ENCODE measurements around the gene SPEG. TPM values are rescaled to one million over a fixed set of nuclear protein-coding genes. Genes with fewer than 3 reads are reported as not detected.

SPEG gene
- total and polyA plus RNA-seq, 10 donors: 0.74 to 8.2 (median 3.7) TPM

DNA sequence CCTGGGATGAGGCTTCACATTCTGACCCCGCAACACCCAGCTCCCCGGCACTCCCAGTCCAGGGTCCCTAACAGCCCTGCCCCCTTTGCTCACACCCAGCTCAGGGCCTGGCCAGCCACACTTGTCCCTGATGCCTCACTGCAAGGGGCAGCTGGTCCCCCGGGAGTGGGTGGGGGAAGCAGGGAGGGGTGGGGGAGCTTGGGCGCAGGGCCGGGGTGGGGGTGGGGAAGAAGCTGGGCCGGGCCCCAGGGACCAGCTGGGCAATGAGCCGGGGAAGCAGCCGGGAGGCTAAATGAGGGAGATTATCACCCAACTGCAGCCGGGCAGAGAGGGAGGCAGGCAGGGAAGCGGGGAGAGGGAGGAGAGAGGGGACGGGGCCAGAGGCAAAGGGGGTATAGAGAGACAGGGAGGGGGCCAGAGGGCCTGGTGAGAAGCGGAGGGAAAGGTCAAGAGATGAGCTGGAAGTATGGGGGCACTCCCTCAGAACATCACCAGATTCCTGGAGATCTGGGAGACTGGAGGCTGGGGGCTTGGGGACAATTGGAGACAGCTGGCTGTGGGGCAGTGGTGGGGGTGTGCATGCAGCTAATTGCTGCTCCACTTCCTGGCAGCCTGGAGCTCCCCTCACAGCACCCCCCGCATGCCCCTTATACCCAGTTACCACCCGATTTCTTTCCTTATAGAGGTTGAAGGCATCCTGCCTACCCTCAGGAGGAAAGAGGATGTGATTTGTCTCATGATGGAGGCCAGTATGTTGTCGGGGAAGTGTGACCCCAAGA, 77.1 kb downstream of the SPEG start:
- Histone ChIP-seq H3K9me3 (no peaks in the 10 kb centered on the region), H3K4me3 (no peak overlapping the region), H3K27me3 (replicated peaks in 1 of 7) (peaks cover 0 to 90% (median 66%) of the 10 kb centered on the region in 7 donors), H3K4me1 (peaks cover 4 to 48% (median 25%) of the 10 kb centered on the region in 6 donors), H3K27ac (no peak overlapping the region), H3K36me3 (peaks cover 0 to 15% (median 10%) of the 10 kb centered on the region in 6 donors)
- 27 to 38% (median 28%) methylated on average over 13 to 15 of the region's 15 CpGs for WGBS, 5 donors
- intact Hi-C loops (cut with DNase I; ENCODE audit: low total_unique reads): no loop called here
- TF ChIP-seq, protein P1, sequence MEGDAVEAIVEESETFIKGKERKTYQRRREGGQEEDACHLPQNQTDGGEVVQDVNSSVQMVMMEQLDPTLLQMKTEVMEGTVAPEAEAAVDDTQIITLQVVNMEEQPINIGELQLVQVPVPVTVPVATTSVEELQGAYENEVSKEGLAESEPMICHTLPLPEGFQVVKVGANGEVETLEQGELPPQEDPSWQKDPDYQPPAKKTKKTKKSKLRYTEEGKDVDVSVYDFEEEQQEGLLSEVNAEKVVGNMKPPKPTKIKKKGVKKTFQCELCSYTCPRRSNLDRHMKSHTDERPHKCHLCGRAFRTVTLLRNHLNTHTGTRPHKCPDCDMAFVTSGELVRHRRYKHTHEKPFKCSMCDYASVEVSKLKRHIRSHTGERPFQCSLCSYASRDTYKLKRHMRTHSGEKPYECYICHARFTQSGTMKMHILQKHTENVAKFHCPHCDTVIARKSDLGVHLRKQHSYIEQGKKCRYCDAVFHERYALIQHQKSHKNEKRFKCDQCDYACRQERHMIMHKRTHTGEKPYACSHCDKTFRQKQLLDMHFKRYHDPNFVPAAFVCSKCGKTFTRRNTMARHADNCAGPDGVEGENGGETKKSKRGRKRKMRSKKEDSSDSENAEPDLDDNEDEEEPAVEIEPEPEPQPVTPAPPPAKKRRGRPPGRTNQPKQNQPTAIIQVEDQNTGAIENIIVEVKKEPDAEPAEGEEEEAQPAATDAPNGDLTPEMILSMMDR (IDR thresholded peaks at IDR 0.05 in 8 of 11, conservative IDR thresholded peaks at IDR 0.05 in 3 of 11): no peak
- no peak for TF ChIP-seq POLR2A (IDR thresholded peaks at IDR 0.05)
- TF ChIP-seq POLR2AphosphoS5 (IDR thresholded peaks at IDR 0.05): no peak
- no peak for DNase-seq

DNA sequence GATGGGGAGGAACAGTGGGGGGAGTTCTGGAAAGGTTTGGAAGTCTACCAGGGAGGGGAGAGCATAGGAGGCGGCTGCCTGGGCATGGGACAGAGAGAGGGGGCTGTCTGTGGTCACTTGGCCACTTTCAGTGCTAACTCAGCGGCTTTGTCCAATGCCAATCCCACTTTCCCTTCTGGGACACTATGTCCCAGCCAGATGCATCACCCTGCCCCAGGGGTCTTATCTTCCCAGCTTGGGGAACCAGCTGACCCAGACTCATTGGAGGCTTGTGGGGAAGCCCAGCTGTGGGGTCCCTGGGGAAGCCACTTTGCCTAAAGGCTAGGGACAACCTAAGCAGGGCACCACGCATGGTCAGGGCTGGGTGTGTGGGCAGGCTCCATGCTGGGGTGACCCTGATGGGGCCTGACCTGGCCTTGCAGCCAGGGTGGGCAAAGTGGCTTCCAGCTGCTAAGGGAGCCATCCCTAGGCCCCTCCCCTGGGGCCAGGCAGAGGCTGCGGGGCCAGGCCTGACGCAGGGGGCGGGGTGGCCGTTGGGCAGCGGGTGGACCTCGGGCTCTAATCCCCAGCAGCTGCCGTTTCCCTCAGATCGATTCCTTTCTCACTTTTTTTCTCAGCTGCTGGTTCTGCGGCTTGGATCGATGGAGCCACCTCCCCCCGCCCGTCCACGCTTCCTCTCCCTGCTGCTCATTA, 78.0 kb downstream of the SPEG start:
- Histone ChIP-seq H3K27me3 (replicated peaks in 1 of 7) (peaks cover 0 to 100% (median 72%) of the 10 kb centered on the region in 7 donors), H3K9me3 (no peaks in the 10 kb centered on the region), H3K4me1 (peaks cover 4 to 48% (median 25%) of the 10 kb centered on the region in 6 donors), H3K4me3 (no peak overlapping the region), H3K27ac (no peak overlapping the region), H3K36me3 (peaks cover 0 to 5% (median 1%) of the 10 kb centered on the region in 6 donors)
- no peak for TF ChIP-seq POLR2AphosphoS5 (IDR thresholded peaks at IDR 0.05)
- no peak for TF ChIP-seq POLR2A (IDR thresholded peaks at IDR 0.05)
- TF ChIP-seq, protein P1 (IDR thresholded peaks at IDR 0.05 in 8 of 11, conservative IDR thresholded peaks at IDR 0.05 in 3 of 11): no peak
- intact Hi-C loops (cut with DNase I; ENCODE audit: low total_unique reads): no loop called here
- WGBS, 5 donors: 16 to 33% (median 19%) methylated on average over 15 to 16 of the region's 16 CpGs
- no peak for DNase-seq

DNA sequence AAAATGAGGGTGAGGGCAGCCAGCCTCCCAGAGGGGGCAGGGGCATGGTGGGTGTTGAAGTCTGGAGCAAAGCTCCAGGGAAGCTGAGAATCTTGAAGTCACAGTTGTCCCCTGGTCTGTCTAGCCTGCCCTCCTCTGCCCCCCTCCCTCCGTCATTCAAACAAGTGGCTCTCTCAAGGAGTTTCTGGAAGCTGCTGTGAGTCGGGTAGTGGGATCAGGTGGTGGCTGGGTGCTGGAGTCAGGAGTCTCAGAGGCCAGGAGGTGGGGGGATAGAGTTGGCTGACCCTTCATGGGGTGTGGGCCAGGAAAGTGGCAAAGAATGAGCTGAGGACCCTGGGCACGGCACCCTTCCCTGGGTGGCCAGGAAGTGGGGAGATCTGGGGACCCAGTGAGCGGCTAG, 79.1 kb downstream of the SPEG start:
- Histone ChIP-seq H3K27ac (no peak overlapping the region), H3K36me3 (no peaks in the 10 kb centered on the region), H3K9me3 (no peaks in the 10 kb centered on the region), H3K27me3 (replicated peaks in 1 of 7) (peaks cover 0 to 100% (median 72%) of the 10 kb centered on the region in 7 donors), H3K4me1 (peaks cover 4 to 43% (median 26%) of the 10 kb centered on the region in 6 donors), H3K4me3 (no peak overlapping the region)
- TF ChIP-seq POLR2AphosphoS5 (IDR thresholded peaks at IDR 0.05): no peak
- TF ChIP-seq, protein P1 (IDR thresholded peaks at IDR 0.05 in 8 of 11, conservative IDR thresholded peaks at IDR 0.05 in 3 of 11): no peak
- no peak for TF ChIP-seq POLR2A (IDR thresholded peaks at IDR 0.05)
- intact Hi-C loops (cut with DNase I; ENCODE audit: low total_unique reads): no loop called here
- WGBS, 5 donors: 3 to 12% (median 7%) methylated on average over 4 of the region's 4 CpGs
- no peak for DNase-seq
